ENCODE data around the gene LTO1. TPM values are rescaled to one million over a fixed set of nuclear protein-coding genes. Genes with fewer than 3 reads are reported as not detected.

Gene LTO1
- total and polyA plus RNA-seq, 2 of the 13 experiments (the other 11 are each of a cell fraction or from before 2014, with no cell fraction given) = 11.8 to 15.0 TPM

DNA sequence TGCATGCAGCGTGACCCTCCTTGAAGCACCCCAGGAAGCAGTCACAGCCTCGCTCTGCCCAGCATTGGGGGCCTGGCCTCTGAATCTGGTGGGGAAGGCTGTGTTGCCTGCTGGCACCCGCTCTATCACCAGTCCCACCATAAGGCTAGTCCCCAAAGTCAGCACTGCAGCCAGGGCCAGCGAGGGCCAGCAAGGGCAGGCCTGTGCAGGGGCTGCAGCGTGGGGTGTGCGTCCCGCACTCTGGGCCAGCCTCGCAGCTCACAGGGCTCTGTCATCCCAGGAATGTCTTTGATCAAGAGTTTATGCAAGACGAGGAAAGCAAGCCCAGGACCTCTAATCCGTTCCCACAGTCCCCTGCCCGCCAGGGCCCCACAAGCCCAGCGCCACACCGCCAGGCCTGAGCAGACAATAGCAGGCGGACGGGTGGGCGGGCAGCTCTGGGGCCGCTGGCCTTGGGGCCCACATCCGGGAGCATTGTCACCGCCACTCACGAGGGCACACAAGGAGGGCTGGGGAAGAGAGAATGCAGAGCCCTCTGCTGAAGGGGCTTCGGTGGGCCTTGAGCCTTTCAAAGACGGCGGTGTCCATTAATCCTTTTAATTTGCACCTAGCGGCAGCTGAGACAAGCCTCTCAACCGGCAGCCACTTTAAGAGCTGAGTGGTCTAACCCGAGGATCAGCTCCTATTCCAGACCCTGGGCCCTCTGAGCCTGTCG lies 17.1 kb downstream of the LTO1 start (continued):
- TF ChIP-seq, protein P1, sequence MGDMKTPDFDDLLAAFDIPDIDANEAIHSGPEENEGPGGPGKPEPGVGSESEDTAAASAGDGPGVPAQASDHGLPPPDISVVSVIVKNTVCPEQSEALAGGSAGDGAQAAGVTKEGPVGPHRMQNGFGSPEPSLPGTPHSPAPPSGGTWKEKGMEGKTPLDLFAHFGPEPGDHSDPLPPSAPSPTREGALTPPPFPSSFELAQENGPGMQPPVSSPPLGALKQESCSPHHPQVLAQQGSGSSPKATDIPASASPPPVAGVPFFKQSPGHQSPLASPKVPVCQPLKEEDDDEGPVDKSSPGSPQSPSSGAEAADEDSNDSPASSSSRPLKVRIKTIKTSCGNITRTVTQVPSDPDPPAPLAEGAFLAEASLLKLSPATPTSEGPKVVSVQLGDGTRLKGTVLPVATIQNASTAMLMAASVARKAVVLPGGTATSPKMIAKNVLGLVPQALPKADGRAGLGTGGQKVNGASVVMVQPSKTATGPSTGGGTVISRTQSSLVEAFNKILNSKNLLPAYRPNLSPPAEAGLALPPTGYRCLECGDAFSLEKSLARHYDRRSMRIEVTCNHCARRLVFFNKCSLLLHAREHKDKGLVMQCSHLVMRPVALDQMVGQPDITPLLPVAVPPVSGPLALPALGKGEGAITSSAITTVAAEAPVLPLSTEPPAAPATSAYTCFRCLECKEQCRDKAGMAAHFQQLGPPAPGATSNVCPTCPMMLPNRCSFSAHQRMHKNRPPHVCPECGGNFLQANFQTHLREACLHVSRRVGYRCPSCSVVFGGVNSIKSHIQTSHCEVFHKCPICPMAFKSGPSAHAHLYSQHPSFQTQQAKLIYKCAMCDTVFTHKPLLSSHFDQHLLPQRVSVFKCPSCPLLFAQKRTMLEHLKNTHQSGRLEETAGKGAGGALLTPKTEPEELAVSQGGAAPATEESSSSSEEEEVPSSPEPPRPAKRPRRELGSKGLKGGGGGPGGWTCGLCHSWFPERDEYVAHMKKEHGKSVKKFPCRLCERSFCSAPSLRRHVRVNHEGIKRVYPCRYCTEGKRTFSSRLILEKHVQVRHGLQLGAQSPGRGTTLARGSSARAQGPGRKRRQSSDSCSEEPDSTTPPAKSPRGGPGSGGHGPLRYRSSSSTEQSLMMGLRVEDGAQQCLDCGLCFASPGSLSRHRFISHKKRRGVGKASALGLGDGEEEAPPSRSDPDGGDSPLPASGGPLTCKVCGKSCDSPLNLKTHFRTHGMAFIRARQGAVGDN (CRISPR knock-in tag; IDR thresholded peaks at IDR 0.05) = peak; percentile 99
- TF ChIP-seq, protein P2, sequence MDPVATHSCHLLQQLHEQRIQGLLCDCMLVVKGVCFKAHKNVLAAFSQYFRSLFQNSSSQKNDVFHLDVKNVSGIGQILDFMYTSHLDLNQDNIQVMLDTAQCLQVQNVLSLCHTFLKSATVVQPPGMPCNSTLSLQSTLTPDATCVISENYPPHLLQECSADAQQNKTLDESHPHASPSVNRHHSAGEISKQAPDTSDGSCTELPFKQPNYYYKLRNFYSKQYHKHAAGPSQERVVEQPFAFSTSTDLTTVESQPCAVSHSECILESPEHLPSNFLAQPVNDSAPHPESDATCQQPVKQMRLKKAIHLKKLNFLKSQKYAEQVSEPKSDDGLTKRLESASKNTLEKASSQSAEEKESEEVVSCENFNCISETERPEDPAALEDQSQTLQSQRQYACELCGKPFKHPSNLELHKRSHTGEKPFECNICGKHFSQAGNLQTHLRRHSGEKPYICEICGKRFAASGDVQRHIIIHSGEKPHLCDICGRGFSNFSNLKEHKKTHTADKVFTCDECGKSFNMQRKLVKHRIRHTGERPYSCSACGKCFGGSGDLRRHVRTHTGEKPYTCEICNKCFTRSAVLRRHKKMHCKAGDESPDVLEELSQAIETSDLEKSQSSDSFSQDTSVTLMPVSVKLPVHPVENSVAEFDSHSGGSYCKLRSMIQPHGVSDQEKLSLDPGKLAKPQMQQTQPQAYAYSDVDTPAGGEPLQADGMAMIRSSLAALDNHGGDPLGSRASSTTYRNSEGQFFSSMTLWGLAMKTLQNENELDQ (CRISPR knock-in tag; IDR thresholded peaks at IDR 0.05; ENCODE audit: borderline replicate concordance) = peak; percentile 63; the same call in 1 of the 2 replicates
- TF ChIP-seq TCF7L2 (IDR thresholded peaks at IDR 0.05; ENCODE audit: low read depth, low read length) (no peak), THRA (CRISPR knock-in tag; IDR thresholded peaks at IDR 0.05; ENCODE audit: borderline replicate concordance) (peak; percentile 83; the same call in 1 of the 2 replicates), NFAT5 (CRISPR knock-in tag; IDR thresholded peaks at IDR 0.05) (peak; percentile 83), ZNF629 (CRISPR knock-in tag; conservative IDR thresholded peaks at IDR 0.05) (no peak; the same call in 1 of the 2 replicates), MYNN (CRISPR knock-in tag; IDR thresholded peaks at IDR 0.05; ENCODE audit: low read depth) (peak; percentile 71; the same call in 1 of the 2 replicates)

All from HepG2 (cell line).